H1 (cell line): Measurements from ENCODE around the gene TBC1D17. TPM values are rescaled to one million over a fixed set of nuclear protein-coding genes. Genes with fewer than 3 reads are reported as not detected.

Source experiments
- CTCF ChIA-PET: fragments of 300-600 bp; sonication (Branson Sonifier 250); formaldehyde crosslinking; loops from one replicate; lab custom pipeline; 2021; ENCODE audit not compliant: partially characterized antibody; lab: Charles Lee
- POLR2A ChIA-PET: fragments of 300-600 bp; sonication (Branson Sonifier 250); formaldehyde crosslinking; loops from one replicate; lab custom pipeline; 2021; ENCODE audit warnings: inconsistent platforms; ENCODE audit not compliant: partially characterized antibody; lab: Charles Lee
- DNase-seq, 2 experiments: peaks; one replicate each; pipeline versions ENCODE4 v3.0.0 to v3.0.0-alpha.2; 2010 to 2022; ENCODE audit warnings: low spot score in 2 of 2, low read depth in 1 of 2, mixed read lengths in 1 of 2
- FAIRE-seq: peaks from 2 replicates; lab custom pipeline; 2011; peaks lifted over from hg19 to GRCh38; lab: Jason Lieb, UNC
- H2AFZ ChIP-seq: 2 replicates; pipeline ENCODE4 v1.8.1; 2012; ENCODE audit warnings: low read length, inconsistent platforms
- H2AK5ac ChIP-seq: 2 replicates; pipeline ENCODE4 v1.6.1; 2013; ENCODE audit warnings: low read depth, low read length
- H2BK120ac ChIP-seq: replicated peaks from 2 replicates; pipeline ENCODE3; 2013; ENCODE audit warnings: low read depth, low read length, inconsistent platforms
- H2BK12ac ChIP-seq: 2 replicates; pipeline ENCODE4 v1.6.1; 2013; ENCODE audit warnings: low read depth, low read length
- H2BK15ac ChIP-seq: 2 replicates; pipeline ENCODE4 v1.6.1; 2013; ENCODE audit warnings: low read length
- H2BK20ac ChIP-seq: 2 replicates; pipeline ENCODE4 v1.6.1; 2013; ENCODE audit warnings: low read length
- H2BK5ac ChIP-seq: 2 replicates; pipeline ENCODE4 v1.6.1; 2013; ENCODE audit warnings: low read depth, low read length
- H3K14ac ChIP-seq: 2 replicates; pipeline ENCODE4 v1.6.1; 2013; ENCODE audit warnings: inconsistent platforms; ENCODE audit not compliant: insufficient read length
- H3K18ac ChIP-seq: 2 replicates; pipeline ENCODE4 v1.6.1; 2013; ENCODE audit warnings: low read length; ENCODE audit errors: extremely low read depth
- H3K23ac ChIP-seq: 2 replicates; pipeline ENCODE4 v1.6.1; 2013; ENCODE audit warnings: inconsistent platforms; ENCODE audit not compliant: insufficient read length
- H3K23me2 ChIP-seq: 2 replicates; pipeline ENCODE4 v1.6.1; 2013; ENCODE audit warnings: low read depth, low read length
- H3K27ac ChIP-seq: 2 replicates; pipeline ENCODE4 v1.6.1; 2011; ENCODE audit warnings: low read depth, low read length, inconsistent platforms
- H3K27me3 ChIP-seq, 4 experiments: replicated peaks in 1 of 4; 1 replicate in 1 of 4; 2 replicates in 3 of 4; pipeline versions ENCODE4 v1.6.1 to v1.8.1; 2011 to 2013; ENCODE audit warnings: low read length in 3 of 4, mild to moderate bottlenecking in 3 of 4, inconsistent platforms in 2 of 4, mixed read lengths in 2 of 4, moderate library complexity in 1 of 4; ENCODE audit not compliant: control insufficient read depth in 3 of 4, insufficient read depth in 3 of 4; ENCODE audit errors: extremely low read depth in 1 of 4
- H3K36me3 ChIP-seq, 4 experiments: 2 replicates each; pipeline versions ENCODE4 v1.6.1 to v1.8.1; 2011 to 2013; ENCODE audit warnings: mild to moderate bottlenecking in 4 of 4, low read length in 3 of 4, moderate library complexity in 2 of 4, control low read depth in 1 of 4, inconsistent platforms in 1 of 4; ENCODE audit not compliant: insufficient read depth in 4 of 4, control insufficient read depth in 2 of 4
- H3K4ac ChIP-seq: replicated peaks from 2 replicates; pipeline ENCODE3; 2013; ENCODE audit warnings: low read length, low read depth, mixed read lengths, inconsistent platforms; ENCODE audit not compliant: insufficient read length
- H3K4me1 ChIP-seq, 4 experiments: replicated peaks in 1 of 4; 1 replicate in 1 of 4; 2 replicates in 3 of 4; pipeline versions ENCODE4 v1.6.1 to v1.8.1; 2011 to 2013; ENCODE audit warnings: low read length in 3 of 4, inconsistent platforms in 2 of 4, mixed read lengths in 1 of 4; ENCODE audit not compliant: insufficient read depth in 4 of 4, control insufficient read depth in 3 of 4
- H3K4me2 ChIP-seq, 2 experiments: 2 replicates each; pipeline versions ENCODE4 v1.6.1 to v1.8.1; 2011 to 2013; ENCODE audit warnings: low read depth in 2 of 2, low read length in 2 of 2, control low read depth in 1 of 2, inconsistent platforms in 1 of 2, mild to moderate bottlenecking in 1 of 2; ENCODE audit not compliant: insufficient read depth in 1 of 2
- H3K4me3 ChIP-seq, 4 experiments: fragments of 200-600, 300-600 bp in 1 of 4; sonication (generic), shearing (Covaris generic), sonication (Bioruptor Twin) in 1 of 4; 2 replicates each; pipeline versions ENCODE4 v1.5.1 to v1.8.1; 2011 to 2016; ENCODE audit warnings: low read length in 4 of 4, low read depth in 3 of 4, control low read depth in 2 of 4, inconsistent platforms in 2 of 4, mild to moderate bottlenecking in 2 of 4, mixed read lengths in 1 of 4, moderate library complexity in 1 of 4; ENCODE audit not compliant: insufficient read depth in 2 of 4; ENCODE audit errors: extremely low read depth in 1 of 4
- H3K56ac ChIP-seq: replicated peaks from 2 replicates; pipeline ENCODE3; 2013; ENCODE audit warnings: low read depth, mild to moderate bottlenecking, mixed read lengths, low read length, inconsistent platforms; ENCODE audit not compliant: insufficient read length
- H3K79me1 ChIP-seq: 2 replicates; pipeline ENCODE4 v1.6.1; 2013; ENCODE audit warnings: low read depth, low read length, control low read depth
- H3K79me2 ChIP-seq, 2 experiments: 2 replicates each; pipeline versions ENCODE4 v1.6.1 to v1.8.1; 2012 to 2013; ENCODE audit warnings: low read length in 2 of 2, mild to moderate bottlenecking in 2 of 2, inconsistent platforms in 1 of 2; ENCODE audit not compliant: insufficient read depth in 2 of 2, control insufficient read depth in 1 of 2
- H3K9ac ChIP-seq, 4 experiments: replicated peaks in 1 of 4; 1 replicate in 1 of 4; 2 replicates in 3 of 4; pipeline versions ENCODE4 v1.6.1 to v1.8.1; 2011 to 2013; ENCODE audit warnings: low read depth in 3 of 4, low read length in 3 of 4, control low read depth in 2 of 4, mild to moderate bottlenecking in 2 of 4, moderate library complexity in 2 of 4, inconsistent platforms in 1 of 4; ENCODE audit errors: extremely low read depth in 1 of 4
- H3K9me3 ChIP-seq, 2 experiments: 2 replicates each; pipeline versions ENCODE4 v1.6.1 to v1.8.1; 2012 to 2013; ENCODE audit warnings: mild to moderate bottlenecking in 2 of 2, moderate library complexity in 2 of 2, control low read depth in 1 of 2, inconsistent platforms in 1 of 2, low read depth in 1 of 2, low read length in 1 of 2, mixed read lengths in 1 of 2; ENCODE audit not compliant: insufficient read depth in 2 of 2
- H4K20me1 ChIP-seq, 2 experiments: replicated peaks in 1 of 2; 2 replicates each; pipeline versions ENCODE3 to v1.8.1; 2011 to 2013; ENCODE audit warnings: inconsistent platforms in 2 of 2, low read length in 2 of 2, mild to moderate bottlenecking in 1 of 2; ENCODE audit not compliant: insufficient read depth in 2 of 2, control insufficient read depth in 1 of 2
- H4K5ac ChIP-seq: 2 replicates; pipeline ENCODE4 v1.6.1; 2013; ENCODE audit warnings: low read length, low read depth, mixed read lengths, inconsistent platforms; ENCODE audit not compliant: insufficient read length
- H4K8ac ChIP-seq: 2 replicates; pipeline ENCODE4 v1.8.0; 2013; ENCODE audit warnings: mild to moderate bottlenecking, moderate library complexity, low read length, inconsistent platforms; ENCODE audit not compliant: insufficient read depth; ENCODE audit errors: extremely low read depth
- H4K91ac ChIP-seq: replicated peaks from 2 replicates; pipeline ENCODE3; 2013; ENCODE audit warnings: low read length, mixed read lengths, inconsistent platforms; ENCODE audit not compliant: insufficient read length
- E2F6 ChIP-seq: IDR thresholded peaks from 2 replicates; pipeline ENCODE4 v1.6.1; 2012; ENCODE audit warnings: inconsistent platforms
- PHF8 ChIP-seq: fragments of 200-600 bp; sonication (generic); conservative IDR thresholded peaks from 2 replicates; pipeline ENCODE4 v1.7.1; 2012; ENCODE audit warnings: low read depth, mild to moderate bottlenecking, inconsistent platforms, low read length, moderate library complexity
- POLR2A ChIP-seq, 2 experiments: IDR thresholded peaks; 1 replicate in 1 of 2; 2 replicates in 1 of 2; pipeline ENCODE4 v1.6.1; 2011; ENCODE audit warnings: low read depth in 2 of 2, low read length in 2 of 2, mild to moderate bottlenecking in 2 of 2; ENCODE audit errors: control extremely low read depth in 1 of 2
- RBBP5 ChIP-seq: IDR thresholded peaks from 2 replicates; pipeline ENCODE4 v1.7.1; 2012; ENCODE audit warnings: low read depth, mild to moderate bottlenecking, inconsistent platforms, low read length, moderate library complexity, borderline replicate concordance
- RFX5 ChIP-seq: IDR thresholded peaks from 2 replicates; pipeline ENCODE4 v1.6.1; 2011; ENCODE audit warnings: low read depth, low read length, improper control_type of control experiment, borderline replicate concordance
- RNF2 ChIP-seq: fragments of 200-900, 300-1000 bp; sonication (generic); IDR thresholded peaks from 2 replicates; pipeline ENCODE4 v1.7.1; 2016; ENCODE audit warnings: borderline replicate concordance, low read depth, mild to moderate bottlenecking, antibody characterized with exemption, low read length; ENCODE audit not compliant: poor library complexity, severe bottlenecking; ENCODE audit errors: missing control alignments
- SP4 ChIP-seq: IDR thresholded peaks from 2 replicates; pipeline ENCODE4 v1.6.1; 2012; ENCODE audit warnings: low read length, inconsistent platforms
- YY1 ChIP-seq: IDR thresholded peaks from 2 replicates; pipeline ENCODE4 v1.6.1; 2011; ENCODE audit warnings: low read depth, mild to moderate bottlenecking, low read length
- WGBS, 2 experiments: shearing (Covaris generic) in 1 of 2; methylation state at CpG; one replicate each; pipeline versions ENCODE4 v1.1.6 to v1.1.7; 2013 to 2015; ENCODE audit warnings: low lambda C conversion rate in 2 of 2, mixed read lengths in 2 of 2, inconsistent platforms in 1 of 2, low coverage in 1 of 2, missing lambda C conversion rate in 1 of 2; ENCODE audit not compliant: insufficient replicate concordance in 2 of 2, insufficient coverage in 1 of 2, insufficient read length in 1 of 2; ENCODE audit errors: extremely low coverage in 1 of 2, missing lambda C conversion rate in 1 of 2; 5-methylcytosine and 5-hydroxymethylcytosine counted together
- polyA plus RNA-seq, 7 experiments: library from polyadenylated mRNA; depleted of rRNA in 3 of 7; stranded (reverse) in 5 of 7; unstranded in 2 of 7; fragments of >200 nt in 5 of 7; fragments of 200-250 nt in 2 of 7; gene quantifications; 1 replicate in 5 of 7; 2 replicates in 1 of 7; 4 replicates in 1 of 7; pipeline versions ENCODE4 v1.2.1 to v1.2.3, GENCODE V29; 2011 to 2013; ENCODE audit warnings: missing spikeins in 2 of 7, mixed read lengths in 2 of 7
- total RNA-seq: library from RNA; stranded (reverse); fragmentation: NEBNext Ultra II Directional; extraction: Animal tissue kit (Norgen Biotek cat#: 25700); gene quantifications from 2 replicates; pipeline ENCODE4 v1.2.1, GENCODE V29; 2021

The TBC1D17 gene
- total and polyA plus RNA-seq, 2 of the 8 experiments (the other 6 are each of a cell fraction or from before 2014, with no cell fraction given) = 30.3 to 44.9 TPM

GRCh38 chr19:49890349-49891311, 13.1 kb downstream of the TBC1D17 start:
- H3K36me3 ChIP-seq = peaks cover 0 to 10% (median under 1%) of the 10 kb centered on the region in 4 experiments; a peak in 4 of 8 replicates
- H3K27ac ChIP-seq = no peak overlapping the region
- peak overlapping the region in 1 of 4 experiments; percentile 48; a peak in 2 of 7 replicates for H3K9ac ChIP-seq
- WGBS, 2 experiments = 33% methylated on average over 24 of the region's 69 CpGs; no CpG with 5 or more reads in 1 of the 2 experiments
- H3K23me2 ChIP-seq = peaks cover 2% of the 10 kb centered on the region; the same call in 1 of the 2 replicates
- no peak overlapping the region for H3K56ac ChIP-seq
- no peaks in the 10 kb centered on the region for H3K79me1 ChIP-seq
- H2BK15ac ChIP-seq = peak overlapping the region; percentile 95; the same call in 1 of the 2 replicates
- H3K14ac ChIP-seq = no peak overlapping the region
- H2BK20ac ChIP-seq = no peak overlapping the region
- ChIA-PET CTCF (interaction anchor here (0.8 to 2.2 kb wide), 16 partner anchors 9 to 245 kb away, joined by 3 to 9 read pairs (median 3); partner anchors contain the start of genes AKT1S1 and PTOV1), POLR2A (interaction anchor here (0.8 to 9.5 kb wide), 18 partner anchors 9 to 42 kb away, joined by 3 to 82 read pairs (median 6); partner anchors contain the start of genes AKT1S1, ATF5, NUP62 and TBC1D17)
- peak overlapping the region; percentile 65 to 95 for H3K4me2 ChIP-seq
- peaks cover 0 to 10% (median 8%) of the 10 kb centered on the region in 4 experiments; a peak in 5 of 7 replicates for H3K4me1 ChIP-seq
- H4K20me1 ChIP-seq = peaks cover 0 to 5% of the 10 kb centered on the region in 2 experiments
- H3K9me3 ChIP-seq = peaks cover 0 to 10% of the 10 kb centered on the region in 2 experiments; a peak in 3 of 4 replicates
- H4K8ac ChIP-seq = peak overlapping the region; percentile 93; the same call in 1 of the 2 replicates
- H2BK5ac ChIP-seq = peak overlapping the region; percentile 75; the same call in 1 of the 2 replicates
- no peak overlapping the region; the same call in 1 of the 2 replicates for H2BK12ac ChIP-seq
- peak overlapping the region; percentile 48 for H4K5ac ChIP-seq
- no peak overlapping the region for H2BK120ac ChIP-seq
- H4K91ac ChIP-seq = peak overlapping the region; percentile 95
- peaks cover 0 to 11% (median 6%) of the 10 kb centered on the region in 4 experiments; a peak in 4 of 7 replicates for H3K27me3 ChIP-seq
- FAIRE-seq (no peak), DNase-seq (peak in 1 of 2 experiments; percentile 95)
- peak overlapping the region; percentile 35 to 61 (median 42) for H3K4me3 ChIP-seq
- no peak overlapping the region for H3K23ac ChIP-seq
- peak overlapping the region; percentile 95; the same call in 1 of the 2 replicates for H2AFZ ChIP-seq
- no peaks in the 10 kb centered on the region for H3K79me2 ChIP-seq
- H3K18ac ChIP-seq = peak overlapping the region; percentile 90
- H3K4ac ChIP-seq = peak overlapping the region; percentile 69
- H2AK5ac ChIP-seq = no peak overlapping the region
- no peak for TF ChIP-seq RFX5
- no peak for TF ChIP-seq RNF2
- TF ChIP-seq PHF8 = peak; percentile 25; the same call in 1 of the 2 replicates
- peak in 1 of 2 experiments; percentile 31; a peak in 1 of 3 replicates for TF ChIP-seq POLR2A (IDR thresholded peaks at IDR 0.05; ENCODE audit: control extremely low read depth in 1 of 2, low read depth in 2 of 2, low read length in 2 of 2)
- TF ChIP-seq E2F6 = peak; percentile 4; the same call in 1 of the 2 replicates
- TF ChIP-seq SP4 = no peak
- peak; percentile 67; the same call in 1 of the 2 replicates for TF ChIP-seq RBBP5
- TF ChIP-seq YY1 = no peak
